ENCODE data around the gene SLC43A2. TPM values are rescaled to one million over a fixed set of nuclear protein-coding genes. Genes with fewer than 3 reads are reported as not detected.

Gene SLC43A2
- total and polyA plus RNA-seq, 2 donors (not counting 3 experiments of a cell fraction or from before 2014, with no cell fraction given) = 41.7 to 52.0 TPM

DNA sequence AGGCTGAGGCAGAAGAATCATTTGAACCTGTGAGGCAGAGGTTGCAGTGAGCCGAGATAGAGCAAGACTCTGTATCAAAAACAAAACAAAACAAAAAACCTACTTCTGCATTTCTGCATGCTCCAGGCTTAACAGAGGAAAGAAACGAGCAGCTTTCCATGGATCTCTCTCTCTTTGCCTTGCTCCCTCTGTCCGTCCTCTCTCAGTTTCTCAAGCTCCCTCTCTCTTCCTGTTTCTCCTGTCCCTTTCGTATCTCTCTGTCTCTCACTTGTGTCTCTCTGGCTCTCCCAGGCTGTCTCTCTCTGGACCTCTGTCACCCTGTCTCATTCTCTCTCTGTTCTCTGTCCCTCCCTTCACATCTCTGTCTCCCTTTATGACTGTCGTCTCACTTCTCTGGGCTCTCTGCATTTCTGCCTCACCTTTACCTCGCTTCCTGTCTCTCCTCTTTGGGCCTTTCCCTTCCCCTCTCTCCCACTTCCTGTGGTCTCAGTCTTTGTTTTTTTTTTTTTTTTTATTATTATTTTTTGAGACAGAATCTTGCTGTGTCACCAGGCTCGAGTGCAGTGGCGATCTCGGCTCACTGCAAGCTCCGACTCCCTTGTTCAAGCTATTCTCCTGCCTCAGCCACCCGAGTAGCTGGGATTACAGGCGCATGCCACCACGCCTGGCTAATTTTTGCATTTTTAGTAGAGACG is 62.0 kb downstream of the SLC43A2 start:
- BruUV-seq (replicated peaks) = no TSS peak
- FAIRE-seq (peak; percentile 61), DNase-seq (ENCODE audit: low read depth, low spot score) (no peak)
- Histone ChIP-seq H3K4me3 (replicated peaks in 1 of 3; ENCODE audit: insufficient read depth in 1 of 3, low read depth in 1 of 3, low read length in 3 of 3) (no peak overlapping the region), H3K27me3 (ENCODE audit: control insufficient read depth in 2 of 2, insufficient read depth in 2 of 2, low read length in 2 of 2) (no peaks in the 10 kb centered on the region), H2AFZ (ENCODE audit: low read depth, low read length) (peak overlapping the region; percentile 90), H3K36me3 (ENCODE audit: control insufficient read depth in 2 of 2, extremely low read depth in 1 of 2, insufficient read depth in 2 of 2, low read length in 2 of 2) (no peaks in the 10 kb centered on the region), H3K4me1 (ENCODE audit: control insufficient read depth, extremely low read depth, insufficient read depth, low read length) (peaks cover under 1% of the 10 kb centered on the region), H3K9me1 (replicated peaks; ENCODE audit: control insufficient read depth, extremely low read depth, insufficient read depth, low read length) (no peaks in the 10 kb centered on the region), H4K20me1 (replicated peaks; ENCODE audit: control insufficient read depth, extremely low read depth, insufficient read depth, low read length) (no peaks in the 10 kb centered on the region), H3K27ac (ENCODE audit: insufficient read depth, low read depth, low read length) (no peak overlapping the region), H3K4me2 (ENCODE audit: insufficient read depth, low read length) (no peak overlapping the region), H3K79me2 (ENCODE audit: control insufficient read depth, insufficient read depth, low read length) (peaks cover 8% of the 10 kb centered on the region), H3K9ac (replicated peaks; ENCODE audit: extremely low read depth, insufficient read depth, low read length) (no peak overlapping the region), H3K9me3 (replicated peaks; ENCODE audit: control insufficient read depth, insufficient read depth, low read length) (no peaks in the 10 kb centered on the region)
- intact Hi-C loops (cut with micrococcal nuclease) = loop anchor here (10.0 kb wide), 1 partner anchor 148 kb away; the partner anchor contains the start of gene TLCD2
- no peak for TF ChIP-seq POLR2A (IDR thresholded peaks at IDR 0.05; ENCODE audit: low read depth, low read length)
- TF ChIP-seq JUN (IDR thresholded peaks at IDR 0.05; ENCODE audit: borderline replicate concordance, insufficient read depth, insufficient read length, low read depth) = no peak
- no peak for TF ChIP-seq GATA2 (IDR thresholded peaks at IDR 0.05; ENCODE audit: insufficient read depth, insufficient read length, low read depth, low read length)
- TF ChIP-seq FOS (IDR thresholded peaks at IDR 0.05; ENCODE audit: borderline replicate concordance, insufficient read depth, low read length) = no peak
- TF ChIP-seq, protein P1, sequence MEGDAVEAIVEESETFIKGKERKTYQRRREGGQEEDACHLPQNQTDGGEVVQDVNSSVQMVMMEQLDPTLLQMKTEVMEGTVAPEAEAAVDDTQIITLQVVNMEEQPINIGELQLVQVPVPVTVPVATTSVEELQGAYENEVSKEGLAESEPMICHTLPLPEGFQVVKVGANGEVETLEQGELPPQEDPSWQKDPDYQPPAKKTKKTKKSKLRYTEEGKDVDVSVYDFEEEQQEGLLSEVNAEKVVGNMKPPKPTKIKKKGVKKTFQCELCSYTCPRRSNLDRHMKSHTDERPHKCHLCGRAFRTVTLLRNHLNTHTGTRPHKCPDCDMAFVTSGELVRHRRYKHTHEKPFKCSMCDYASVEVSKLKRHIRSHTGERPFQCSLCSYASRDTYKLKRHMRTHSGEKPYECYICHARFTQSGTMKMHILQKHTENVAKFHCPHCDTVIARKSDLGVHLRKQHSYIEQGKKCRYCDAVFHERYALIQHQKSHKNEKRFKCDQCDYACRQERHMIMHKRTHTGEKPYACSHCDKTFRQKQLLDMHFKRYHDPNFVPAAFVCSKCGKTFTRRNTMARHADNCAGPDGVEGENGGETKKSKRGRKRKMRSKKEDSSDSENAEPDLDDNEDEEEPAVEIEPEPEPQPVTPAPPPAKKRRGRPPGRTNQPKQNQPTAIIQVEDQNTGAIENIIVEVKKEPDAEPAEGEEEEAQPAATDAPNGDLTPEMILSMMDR (IDR thresholded peaks at IDR 0.05; ENCODE audit: extremely low read depth in 1 of 2, insufficient read depth in 1 of 2, low read depth in 1 of 2, low read length in 2 of 2) = no peak
- TF ChIP-seq EZH2 (IDR thresholded peaks at IDR 0.05; ENCODE audit: borderline replicate concordance, low read depth, low read length, severe bottlenecking) = no peak
- TF ChIP-seq, protein P2, sequence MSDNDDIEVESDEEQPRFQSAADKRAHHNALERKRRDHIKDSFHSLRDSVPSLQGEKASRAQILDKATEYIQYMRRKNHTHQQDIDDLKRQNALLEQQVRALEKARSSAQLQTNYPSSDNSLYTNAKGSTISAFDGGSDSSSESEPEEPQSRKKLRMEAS (IDR thresholded peaks at IDR 0.05; ENCODE audit: insufficient read depth, insufficient read length) = no peak
- no peak for TF ChIP-seq POLR2AphosphoS5 (IDR thresholded peaks at IDR 0.05; ENCODE audit: insufficient read depth, low read depth, low read length)
- no peak for TF ChIP-seq MYC (IDR thresholded peaks at IDR 0.05; ENCODE audit: low read depth, low read length)
- ChIA-PET CTCF (interaction anchor here (2.9 kb wide), 1 partner anchor 63 kb away, joined by 12 read pairs; no protein-coding TSS in a partner anchor), POLR2A (no interaction called here)
- dilution Hi-C loops (cut with MboI; ENCODE audit: extremely low pct_ligation_motif_present, low sequenced_read_pairs) = no loop called here

Data from endothelial cell of umbilical vein (primary cell).